T-helper 17 cell (primary cell): ENCODE results near the gene GAGE10. TPM values are rescaled to one million over a fixed set of nuclear protein-coding genes. Genes with fewer than 3 reads are reported as not detected.

Source experiments
- ATAC-seq: fragments of 150-1000 bp; cut with Tn5 transposase; 2 replicates; pipeline ENCODE4 v1.10.0; 2021; ENCODE audit warnings: mild to moderate bottlenecking, moderate library complexity
- DNase-seq, 3 donors: peaks; one replicate each; pipeline versions ENCODE4 v3.0.0 to v3.0.0-alpha.2; 2020 to 2021
- H3K9me3 ChIP-seq: one replicate; pipeline ENCODE4 v1.7.0; 2013; ENCODE audit warnings: low read length, mild to moderate bottlenecking; ENCODE audit not compliant: control insufficient read depth, poor library complexity, severe bottlenecking
- H3K27ac Mint-ChIP-seq: one replicate; pipeline ENCODE4 v1.8.0; 2022; ENCODE audit warnings: mild to moderate bottlenecking, moderate library complexity, mixed read lengths
- H3K27me3 Mint-ChIP-seq: one replicate; pipeline ENCODE4 v1.8.0; 2022; ENCODE audit warnings: mixed read lengths
- H3K36me3 Mint-ChIP-seq: one replicate; pipeline ENCODE4 v1.8.0; 2022; ENCODE audit warnings: low read depth, mixed read lengths
- H3K4me1 Mint-ChIP-seq: one replicate; pipeline ENCODE4 v1.8.0; 2022; ENCODE audit warnings: mild to moderate bottlenecking, mixed read lengths
- H3K4me3 Mint-ChIP-seq: one replicate; pipeline ENCODE4 v1.8.0; 2022; ENCODE audit warnings: mild to moderate bottlenecking, moderate library complexity, mixed read lengths
- total RNA-seq, 4 donors: library from RNA in 2 of 4; stranded (reverse) in 2 of 4; gene quantifications; one replicate each; pipeline ENCODE4 v1.2.3 and lab custom pipeline; 2022 to 2026

GAGE10 gene
- total RNA-seq = not detected
- 0 to 0.12 reads per million in 2 donors for total RNA-seq (lab: John Stamatoyannopoulos, UW)

- Mint-ChIP-seq H3K4me3 (no peak within 1 kb of the TSS), H3K27me3 (no peaks in the 10 kb centered on the region), H3K27ac (no peak within 1 kb of the TSS), H3K36me3 (peaks cover 4% of the 10 kb centered on the region), H3K4me1 (no peaks in the 10 kb centered on the region)
- no peaks in the 10 kb centered on the region for H3K9me3 ChIP-seq
- DNase-seq = no peak
- no peak for ATAC-seq
Observed at GRCh38 chrX:49303346-49303745, at the start of gene GAGE10. TSS of gene GAGE10 (plus strand) at chrX:49303646. CDS start at chrX:49304860, 1,214 bp downstream.

- Mint-ChIP-seq H3K4me1 (peaks cover 14% of the 10 kb centered on the region), H3K36me3 (no peaks in the 10 kb centered on the region), H3K27ac (no peak overlapping the region), H3K4me3 (no peak overlapping the region), H3K27me3 (no peaks in the 10 kb centered on the region)
- H3K9me3 ChIP-seq = no peaks in the 10 kb centered on the region
- no peak for ATAC-seq
- DNase-seq = no peak
Observed at GRCh38 chrX:49254639-49255038, 48.8 kb upstream of the GAGE10 start.

GRCh38 chrX:49256268-49256995, 47.0 kb upstream of the GAGE10 start:
- Mint-ChIP-seq H3K4me1 (peaks cover 12% of the 10 kb centered on the region), H3K27me3 (no peaks in the 10 kb centered on the region), H3K4me3 (no peak overlapping the region), H3K36me3 (no peaks in the 10 kb centered on the region), H3K27ac (peak overlapping the region; percentile 77)
- no peaks in the 10 kb centered on the region for H3K9me3 ChIP-seq
- ATAC-seq (no peak), DNase-seq (no peak)

- Mint-ChIP-seq H3K27ac (peak overlapping the region; percentile 77), H3K36me3 (no peaks in the 10 kb centered on the region), H3K4me3 (peak overlapping the region; percentile 39), H3K27me3 (no peaks in the 10 kb centered on the region), H3K4me1 (peaks cover 15% of the 10 kb centered on the region)
- DNase-seq = no peak
- no peaks in the 10 kb centered on the region for H3K9me3 ChIP-seq
- peak; percentile 51 for ATAC-seq
Observed at GRCh38 chrX:49257074-49257790, 46.2 kb upstream of the GAGE10 start.

- peaks cover 15% of the 10 kb centered on the region for H3K4me1 Mint-ChIP-seq
- H3K9me3 ChIP-seq = no peaks in the 10 kb centered on the region
- peak overlapping the region; percentile 41 for H3K4me3 Mint-ChIP-seq
- DNase-seq (no peak), ATAC-seq (peak; percentile 64)
- peak overlapping the region; percentile 77 for H3K27ac Mint-ChIP-seq
- H3K27me3 Mint-ChIP-seq = no peaks in the 10 kb centered on the region
- H3K36me3 Mint-ChIP-seq = no peaks in the 10 kb centered on the region
Observed at GRCh38 chrX:49257846-49258748, 45.3 kb upstream of the GAGE10 start.

GRCh38 chrX:49258749-49259124, 44.7 kb upstream of the GAGE10 start:
- Mint-ChIP-seq H3K4me3 (no peak overlapping the region), H3K27ac (peak overlapping the region; percentile 77)
- ATAC-seq = no peak

GRCh38 chrX:49260221-49260985, 43.0 kb upstream of the GAGE10 start:
- DNase-seq (no peak), ATAC-seq (no peak)
- H3K4me3 Mint-ChIP-seq = peak overlapping the region; percentile 72
- H3K4me1 Mint-ChIP-seq = peaks cover 23% of the 10 kb centered on the region
- no peaks in the 10 kb centered on the region for H3K27me3 Mint-ChIP-seq
- no peaks in the 10 kb centered on the region for H3K9me3 ChIP-seq
- no peaks in the 10 kb centered on the region for H3K36me3 Mint-ChIP-seq
- peak overlapping the region; percentile 51 for H3K27ac Mint-ChIP-seq

More at GRCh38 chrX:49258749-49259124, 44.7 kb upstream of the GAGE10 start:
- no peaks in the 10 kb centered on the region for H3K36me3 Mint-ChIP-seq
- no peak for DNase-seq
- H3K9me3 ChIP-seq = no peaks in the 10 kb centered on the region
- H3K27me3 Mint-ChIP-seq = no peaks in the 10 kb centered on the region
- peaks cover 15% of the 10 kb centered on the region for H3K4me1 Mint-ChIP-seq

- peak overlapping the region; percentile 70 for H3K4me3 Mint-ChIP-seq
- ATAC-seq (no peak), DNase-seq (no peak)
- no peaks in the 10 kb centered on the region for H3K36me3 Mint-ChIP-seq
- H3K27me3 Mint-ChIP-seq = no peaks in the 10 kb centered on the region
- H3K27ac Mint-ChIP-seq = no peak overlapping the region
- peaks cover 20% of the 10 kb centered on the region for H3K4me1 Mint-ChIP-seq
- no peaks in the 10 kb centered on the region for H3K9me3 ChIP-seq
Observed at GRCh38 chrX:49262603-49263002, 40.8 kb upstream of the GAGE10 start.

- Mint-ChIP-seq H3K36me3 (no peaks in the 10 kb centered on the region), H3K27me3 (no peaks in the 10 kb centered on the region), H3K4me3 (peak overlapping the region; percentile 91), H3K27ac (no peak overlapping the region), H3K4me1 (peaks cover 23% of the 10 kb centered on the region)
- H3K9me3 ChIP-seq = no peaks in the 10 kb centered on the region
- no peak for ATAC-seq
- DNase-seq = no peak
Observed at GRCh38 chrX:49263631-49264030, 39.8 kb upstream of the GAGE10 start.

- no peaks in the 10 kb centered on the region for H3K9me3 ChIP-seq
- ATAC-seq = no peak
- Mint-ChIP-seq H3K36me3 (no peaks in the 10 kb centered on the region), H3K27ac (peak within 1 kb of the TSS; percentile 62), H3K27me3 (no peaks in the 10 kb centered on the region), H3K4me3 (peak within 1 kb of the TSS; percentile 91), H3K4me1 (peaks cover 22% of the 10 kb centered on the region)
- no peak for DNase-seq
Observed at GRCh38 chrX:49264460-49264859, 39.0 kb upstream of the GAGE10 start, which contains the start of gene FOXP3. TSS of gene FOXP3 (minus strand) at chrX:49264710. CDS start at chrX:49258505, 6,205 bp downstream.

GRCh38 chrX:49266523-49267445, 36.7 kb upstream of the GAGE10 start:
- H3K27me3 Mint-ChIP-seq = no peaks in the 10 kb centered on the region
- DNase-seq = no peak
- ATAC-seq = no peak
- no peaks in the 10 kb centered on the region for H3K9me3 ChIP-seq
- H3K27ac Mint-ChIP-seq = peak overlapping the region; percentile 98
- peaks cover 23% of the 10 kb centered on the region for H3K4me1 Mint-ChIP-seq
- no peak overlapping the region for H3K4me3 Mint-ChIP-seq
- no peaks in the 10 kb centered on the region for H3K36me3 Mint-ChIP-seq

- H3K27me3 Mint-ChIP-seq = no peaks in the 10 kb centered on the region
- H3K4me1 Mint-ChIP-seq = peaks cover 33% of the 10 kb centered on the region
- H3K4me3 Mint-ChIP-seq = peak overlapping the region; percentile 94
- H3K27ac Mint-ChIP-seq = peak overlapping the region; percentile 98
- DNase-seq = no peak
- H3K9me3 ChIP-seq = no peaks in the 10 kb centered on the region
- no peaks in the 10 kb centered on the region for H3K36me3 Mint-ChIP-seq
- no peak for ATAC-seq
Observed at GRCh38 chrX:49268702-49269009, 34.8 kb upstream of the GAGE10 start.
